DOHH2 (cell line): ENCODE data around the gene CIBAR2.

Source experiments
- EZH2phosphoT487 ChIP-seq: fragments of 200-600 bp; sonication (generic); IDR thresholded peaks from 2 replicates; pipeline ENCODE4 v1.6.1; 2017; ENCODE audit warnings: borderline replicate concordance, mild to moderate bottlenecking, antibody characterized with exemption, low read length, moderate library complexity, mixed read lengths
- TF ChIP-seq, protein P1 (sequence below): fragments of 200-600 bp; sonication (generic); IDR thresholded peaks from one replicate; pipeline ENCODE4 v1.5.1; 2014; ENCODE audit warnings: antibody characterized with exemption, mild to moderate bottlenecking, low read depth, low read length; ENCODE audit not compliant: poor library complexity, severe bottlenecking

DNA sequence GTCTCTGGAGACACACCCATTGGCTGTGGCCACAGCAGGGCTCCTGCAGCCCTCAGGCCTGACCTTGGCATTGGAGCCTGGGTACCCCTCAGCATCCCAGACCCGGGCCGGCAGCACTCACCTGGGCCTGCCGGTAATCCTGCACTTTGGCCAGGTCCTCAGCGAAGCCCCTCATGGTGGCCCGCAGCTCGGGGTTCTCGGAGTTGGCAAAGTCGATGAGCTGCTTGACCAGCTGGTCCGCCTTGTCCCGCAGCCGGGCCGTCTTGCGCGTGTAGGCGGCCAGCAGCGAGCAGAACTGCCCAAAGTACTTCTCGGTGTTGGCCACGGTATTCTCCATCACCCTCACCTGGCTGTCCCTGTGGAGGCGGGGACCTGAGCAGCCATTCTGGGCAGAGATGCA lies 2.2 kb downstream of the CIBAR2 start:
- TF ChIP-seq, protein P1, sequence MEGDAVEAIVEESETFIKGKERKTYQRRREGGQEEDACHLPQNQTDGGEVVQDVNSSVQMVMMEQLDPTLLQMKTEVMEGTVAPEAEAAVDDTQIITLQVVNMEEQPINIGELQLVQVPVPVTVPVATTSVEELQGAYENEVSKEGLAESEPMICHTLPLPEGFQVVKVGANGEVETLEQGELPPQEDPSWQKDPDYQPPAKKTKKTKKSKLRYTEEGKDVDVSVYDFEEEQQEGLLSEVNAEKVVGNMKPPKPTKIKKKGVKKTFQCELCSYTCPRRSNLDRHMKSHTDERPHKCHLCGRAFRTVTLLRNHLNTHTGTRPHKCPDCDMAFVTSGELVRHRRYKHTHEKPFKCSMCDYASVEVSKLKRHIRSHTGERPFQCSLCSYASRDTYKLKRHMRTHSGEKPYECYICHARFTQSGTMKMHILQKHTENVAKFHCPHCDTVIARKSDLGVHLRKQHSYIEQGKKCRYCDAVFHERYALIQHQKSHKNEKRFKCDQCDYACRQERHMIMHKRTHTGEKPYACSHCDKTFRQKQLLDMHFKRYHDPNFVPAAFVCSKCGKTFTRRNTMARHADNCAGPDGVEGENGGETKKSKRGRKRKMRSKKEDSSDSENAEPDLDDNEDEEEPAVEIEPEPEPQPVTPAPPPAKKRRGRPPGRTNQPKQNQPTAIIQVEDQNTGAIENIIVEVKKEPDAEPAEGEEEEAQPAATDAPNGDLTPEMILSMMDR: no peak
- no peak for TF ChIP-seq EZH2phosphoT487
